ENCODE measurements around the gene CISTR.

CISTR gene

GRCh38 chr12:53733807-53734200, 18.0 kb downstream of the CISTR start:
- H3K4me3 ChIP-seq (replicated peaks; ENCODE audit: low read depth, low read length): no peak overlapping the region
- no peak for DNase-seq (ENCODE audit: low read depth)
- TF ChIP-seq CTCF (IDR thresholded peaks at IDR 0.05; ENCODE audit: low read length, missing control alignments): no peak

GRCh38 chr12:53733051-53733806, 18.6 kb downstream of the CISTR start:
- no peak overlapping the region for H3K4me3 ChIP-seq (replicated peaks; ENCODE audit: low read depth, low read length)
- no peak for DNase-seq (ENCODE audit: low read depth)
- no peak for TF ChIP-seq CTCF (IDR thresholded peaks at IDR 0.05; ENCODE audit: low read length, missing control alignments)

- DNase-seq (ENCODE audit: low read depth): no peak
- no peak for TF ChIP-seq CTCF (IDR thresholded peaks at IDR 0.05; ENCODE audit: low read length, missing control alignments)
- H3K4me3 ChIP-seq (replicated peaks; ENCODE audit: low read depth, low read length): no peak overlapping the region
Observed at GRCh38 chr12:53729644-53730043, 22.1 kb downstream of the CISTR start.

GRCh38 chr12:53728206-53728605, 23.6 kb downstream of the CISTR start:
- no peak for TF ChIP-seq CTCF (IDR thresholded peaks at IDR 0.05; ENCODE audit: low read length, missing control alignments)
- H3K4me3 ChIP-seq (replicated peaks; ENCODE audit: low read depth, low read length): peak overlapping the region; percentile 63
- DNase-seq (ENCODE audit: low read depth): no peak

- TF ChIP-seq CTCF (IDR thresholded peaks at IDR 0.05; ENCODE audit: low read length, missing control alignments): no peak
- peak within 1 kb of the TSS; percentile 63 for H3K4me3 ChIP-seq (replicated peaks; ENCODE audit: low read depth, low read length)
- DNase-seq (ENCODE audit: low read depth): peak; percentile 98
Observed at GRCh38 chr12:53727310-53728041, 24.3 kb downstream of the CISTR start, which contains the start of gene CALCOCO1. TSS of gene CALCOCO1 (minus strand) at chr12:53727452. CDS start at chr12:53725242, 2,210 bp downstream.

- peak; percentile 44 for DNase-seq (ENCODE audit: low read depth)
- no peak for TF ChIP-seq CTCF (IDR thresholded peaks at IDR 0.05; ENCODE audit: low read length, missing control alignments)
- H3K4me3 ChIP-seq (replicated peaks; ENCODE audit: low read depth, low read length): peak overlapping the region; percentile 63
Observed at GRCh38 chr12:53726946-53727309, 24.9 kb downstream of the CISTR start.
